Measurements from ENCODE around the gene DCAF4. TPM values are rescaled to one million over a fixed set of nuclear protein-coding genes. Genes with fewer than 3 reads are reported as not detected.

The DCAF4 gene
- total RNA-seq, 1 donor from 2014 or later = 9.5 TPM

- no peaks in the 10 kb centered on the region for H3K9me3 Mint-ChIP-seq
- H3K4me1 Mint-ChIP-seq = peaks cover 5% of the 10 kb centered on the region
- peaks cover 7% of the 10 kb centered on the region for H3K36me3 Mint-ChIP-seq (ENCODE audit: low read depth)
- H3K27ac Mint-ChIP-seq (ENCODE audit: unreplicated experiment) = no peak overlapping the region
- H3K4me3 Mint-ChIP-seq = no peak overlapping the region
- TF ChIP-seq CTCF (conservative IDR thresholded peaks at IDR 0.05) = no peak
- DNase-seq (ENCODE audit: low read depth, low spot score) = no peak
- no peaks in the 10 kb centered on the region for H3K27me3 Mint-ChIP-seq (ENCODE audit: low read depth)
Measured at GRCh38 chr14:73008501-73008900, 82.2 kb downstream of the DCAF4 start.

Other genes with a start within 250 kb of the DCAF4 start
- 1.3 TPM in 2 replicates for gene DPF3, start 32.4 kb upstream of the DCAF4 start, total RNA-seq
- 14.3 and 16.7 TPM in 2 replicates for gene ZFYVE1, start 100.6 kb downstream of the DCAF4 start, total RNA-seq
- gene RBM25, start 132.1 kb downstream of the DCAF4 start, total RNA-seq = 117 and 119 TPM in 2 replicates
- 53.4 and 53.9 TPM in 2 replicates for gene PSEN1, start 210.0 kb downstream of the DCAF4 start, total RNA-seq

All from neural crest cell (in vitro differentiated cells).